CD4-positive, alpha-beta memory T cell (primary cell): Measurements from ENCODE around the gene GCKR. TPM values are rescaled to one million over a fixed set of nuclear protein-coding genes. Genes with fewer than 3 reads are reported as not detected.

Source experiments
- CTCF ChIA-PET: fragments of 350-600 bp; sonication (Branson Sonifier 250); formaldehyde crosslinking; loops from one replicate; lab custom pipeline; 2021; ENCODE audit warnings: inconsistent platforms; ENCODE audit not compliant: partially characterized antibody; lab: Charles Lee
- POLR2A ChIA-PET: fragments of 350-600 bp; sonication (Branson Sonifier 250); formaldehyde crosslinking; loops from one replicate; lab custom pipeline; 2021; ENCODE audit not compliant: partially characterized antibody; lab: Charles Lee
- DNase-seq, 5 donors: peaks; one replicate each; pipeline versions ENCODE4 v3.0.0 to v3.0.0-alpha.2; 2020 to 2022; ENCODE audit warnings: mixed read lengths in 1 of 5
- H3K27ac ChIP-seq: one replicate; pipeline ENCODE4 v1.7.0; 2013; ENCODE audit warnings: low read depth, low read length
- H3K27me3 ChIP-seq: 2 replicates; pipeline ENCODE4 v1.7.0; 2013; ENCODE audit warnings: mild to moderate bottlenecking, low read length, moderate library complexity; ENCODE audit not compliant: insufficient read depth
- H3K36me3 ChIP-seq: 2 replicates; pipeline ENCODE4 v1.7.0; 2013; ENCODE audit warnings: mild to moderate bottlenecking, low read length, moderate library complexity; ENCODE audit not compliant: insufficient read depth
- H3K4me1 ChIP-seq: 2 replicates; pipeline ENCODE4 v1.7.0; 2013; ENCODE audit warnings: mild to moderate bottlenecking, low read length, moderate library complexity; ENCODE audit not compliant: insufficient read depth
- H3K4me3 ChIP-seq, 2 donors: one replicate each; pipeline ENCODE4 v1.7.0; 2013; ENCODE audit warnings: low read length in 2 of 2, mild to moderate bottlenecking in 1 of 2
- H3K9me3 ChIP-seq, 2 donors: one replicate each; pipeline ENCODE4 v1.7.0; 2013; ENCODE audit warnings: low read length in 2 of 2, control low read depth in 1 of 2; ENCODE audit not compliant: control insufficient read depth in 1 of 2
- H3K27ac Mint-ChIP-seq, 7 donors: one replicate each; pipeline ENCODE4 v1.8.0; 2020 to 2021; ENCODE audit warnings: mixed read lengths in 7 of 7, mild to moderate bottlenecking in 6 of 7, inconsistent platforms in 3 of 7, moderate library complexity in 3 of 7
- H3K27me3 Mint-ChIP-seq, 2 donors: one replicate each; pipeline ENCODE4 v1.8.0; 2020 to 2021; ENCODE audit warnings: mixed read lengths in 2 of 2
- H3K36me3 Mint-ChIP-seq, 2 donors: one replicate each; pipeline ENCODE4 v1.8.0; 2020 to 2021; ENCODE audit warnings: mixed read lengths in 2 of 2, inconsistent platforms in 1 of 2, mild to moderate bottlenecking in 1 of 2
- H3K4me1 Mint-ChIP-seq, 4 donors: one replicate each; pipeline ENCODE4 v1.8.0; 2020 to 2021; ENCODE audit warnings: mixed read lengths in 4 of 4, mild to moderate bottlenecking in 1 of 4
- H3K4me3 Mint-ChIP-seq, 8 donors: one replicate each; pipeline ENCODE4 v1.8.0; 2020 to 2021; ENCODE audit warnings: mixed read lengths in 8 of 8, mild to moderate bottlenecking in 7 of 8, moderate library complexity in 6 of 8, inconsistent platforms in 3 of 8
- H3K9me3 Mint-ChIP-seq, 8 donors: one replicate each; pipeline ENCODE4 v1.8.0; 2020 to 2021; ENCODE audit warnings: mixed read lengths in 8 of 8, mild to moderate bottlenecking in 5 of 8, inconsistent platforms in 3 of 8, moderate library complexity in 1 of 8
- intact Hi-C: fragments of 100-400 bp; cut with micrococcal nuclease; formaldehyde crosslinking; loops from one replicate; pipeline ENCODE4 v1.15.1; 2023
- polyA plus RNA-seq, 2 donors: library from polyadenylated mRNA; unstranded; fragments of 300-500 nt; fragmentation: Illumina TruSeq; gene quantifications; one replicate each; pipeline ENCODE4 v1.2.3, GENCODE V29; 2021
- total RNA-seq, 2 experiments: library from RNA; stranded (reverse); gene quantifications; one replicate each; pipeline ENCODE4 v1.2.3, GENCODE V29; 2021

The GCKR gene
- total and polyA plus RNA-seq, 4 experiments from 2014 or later: not detected

- CTCF ChIA-PET: no interaction called here
- no peaks in the 10 kb centered on the region for H3K4me1 Mint-ChIP-seq
- POLR2A ChIA-PET: no interaction called here
Observed at GRCh38 chr2:27571681-27572080, 75.0 kb downstream of the GCKR start.

GRCh38 chr2:27572439-27572838 lies 75.8 kb downstream of the GCKR start:
- CTCF ChIA-PET: no interaction called here

More at GRCh38 chr2:27571681-27572080, 75.0 kb downstream of the GCKR start:
- Mint-ChIP-seq H3K27me3 (peaks cover 17 to 21% of the 10 kb centered on the region in 2 donors), H3K36me3 (peaks cover 0 to 4% of the 10 kb centered on the region in 2 donors), H3K4me3 (no peak overlapping the region), H3K9me3 (peaks cover 0 to 16% (median 9%) of the 10 kb centered on the region in 8 donors), H3K27ac (no peak overlapping the region)
- no peaks in the 10 kb centered on the region for H3K4me1 ChIP-seq
- peaks cover 8% of the 10 kb centered on the region for H3K27me3 ChIP-seq
- H3K9me3 ChIP-seq: peaks cover 0 to 4% of the 10 kb centered on the region in 2 donors
- intact Hi-C loops: no loop called here
- DNase-seq: no peak
- H3K27ac ChIP-seq: no peak overlapping the region
- no peak overlapping the region for H3K4me3 ChIP-seq
- no peaks in the 10 kb centered on the region for H3K36me3 ChIP-seq

GRCh38 chr2:27572998-27573429 lies 76.4 kb downstream of the GCKR start:
- Mint-ChIP-seq H3K27me3 (peaks cover 9 to 12% of the 10 kb centered on the region in 2 donors), H3K36me3 (peaks cover 0 to 4% of the 10 kb centered on the region in 2 donors), H3K9me3 (peaks cover 2 to 25% (median 12%) of the 10 kb centered on the region in 8 donors), H3K4me3 (no peak overlapping the region), H3K27ac (no peak overlapping the region), H3K4me1 (no peaks in the 10 kb centered on the region)
- ChIA-PET POLR2A (no interaction called here), CTCF (no interaction called here)
- Histone ChIP-seq H3K36me3 (no peaks in the 10 kb centered on the region), H3K9me3 (peaks cover 0 to 6% of the 10 kb centered on the region in 2 donors), H3K4me3 (no peak overlapping the region), H3K4me1 (no peaks in the 10 kb centered on the region), H3K27me3 (peaks cover under 1% of the 10 kb centered on the region), H3K27ac (no peak overlapping the region)
- DNase-seq: no peak
- intact Hi-C loops: no loop called here

More at GRCh38 chr2:27572439-27572838, 75.8 kb downstream of the GCKR start:
- Histone ChIP-seq H3K4me3 (no peak overlapping the region), H3K4me1 (no peaks in the 10 kb centered on the region), H3K36me3 (no peaks in the 10 kb centered on the region), H3K9me3 (peaks cover 0 to 6% of the 10 kb centered on the region in 2 donors), H3K27ac (no peak overlapping the region), H3K27me3 (peaks cover 6% of the 10 kb centered on the region)
- H3K36me3 Mint-ChIP-seq: peaks cover 0 to 4% of the 10 kb centered on the region in 2 donors
- H3K4me1 Mint-ChIP-seq: no peaks in the 10 kb centered on the region
- H3K27me3 Mint-ChIP-seq: peaks cover 12 to 14% of the 10 kb centered on the region in 2 donors
- H3K27ac Mint-ChIP-seq: no peak overlapping the region
- H3K9me3 Mint-ChIP-seq: peaks cover 0 to 20% (median 12%) of the 10 kb centered on the region in 8 donors
- H3K4me3 Mint-ChIP-seq: no peak overlapping the region
- no peak for DNase-seq
- POLR2A ChIA-PET: no interaction called here
- intact Hi-C loops: no loop called here

Other genes starting within 250 kb of the GCKR start
- not detected for gene SLC30A3, start 233.8 kb upstream of the GCKR start, total RNA-seq
- not detected for gene SLC30A3, start 233.8 kb upstream of the GCKR start, polyA plus RNA-seq
- gene DNAJC5G, start 221.4 kb upstream of the GCKR start, total RNA-seq: not detected
- not detected for gene DNAJC5G, start 221.4 kb upstream of the GCKR start, polyA plus RNA-seq
- gene TRIM54, start 214.4 kb upstream of the GCKR start, total RNA-seq: under 1 TPM in 1 of 2 experiments, not detected in 1; 0.17 TPM
- not detected for gene TRIM54, start 214.4 kb upstream of the GCKR start, polyA plus RNA-seq
- 1 to 10 TPM; 5.1 to 5.4 TPM for gene UCN, start 188.4 kb upstream of the GCKR start, total RNA-seq
- gene UCN, start 188.4 kb upstream of the GCKR start, polyA plus RNA-seq: under 1 TPM in 1 of 2 donors, not detected in 1; 0.84 TPM
- gene MPV17, start 173.7 kb upstream of the GCKR start, total RNA-seq: 10 to 100 TPM; 89.3 to 93.3 TPM
- 100 to 1,000 TPM; 125 to 162 TPM for gene MPV17, start 173.7 kb upstream of the GCKR start, polyA plus RNA-seq
- gene GTF3C2, start 140.1 kb upstream of the GCKR start, total RNA-seq: 10 to 100 TPM; 82.9 to 90.8 TPM
- 10 to 100 TPM; 37.7 to 51.8 TPM for gene GTF3C2, start 140.1 kb upstream of the GCKR start, polyA plus RNA-seq
- gene EIF2B4, start 126.5 kb upstream of the GCKR start, total RNA-seq: 10 to 100 TPM; 48.4 to 56.0 TPM
- gene EIF2B4, start 126.5 kb upstream of the GCKR start, polyA plus RNA-seq: 10 to 100 TPM; 33.4 to 35.1 TPM
- gene SNX17, start 126.2 kb upstream of the GCKR start, total RNA-seq: 100 to 1,000 TPM; 122 to 130 TPM
- gene SNX17, start 126.2 kb upstream of the GCKR start, polyA plus RNA-seq: 100 to 1,000 TPM; 178 to 304 TPM
- 10 to 100 TPM; 17.6 to 20.1 TPM for gene ZNF513, start 116.1 kb upstream of the GCKR start, total RNA-seq
- 1 to 10 TPM; 3.7 to 6.3 TPM for gene ZNF513, start 116.1 kb upstream of the GCKR start, polyA plus RNA-seq
- gene PPM1G, start 87.2 kb upstream of the GCKR start, total RNA-seq: 10 to 100 TPM; 53.8 to 56.1 TPM
- gene PPM1G, start 87.2 kb upstream of the GCKR start, polyA plus RNA-seq: 10 to 100 TPM; 76.7 to 99.4 TPM
- 100 to 1,000 TPM; 115 to 119 TPM for gene NRBP1, start 68.2 kb upstream of the GCKR start, total RNA-seq
- gene NRBP1, start 68.2 kb upstream of the GCKR start, polyA plus RNA-seq: 100 to 1,000 TPM; 118 to 125 TPM
- gene KRTCAP3, start 54.5 kb upstream of the GCKR start, total RNA-seq: 10 to 100 TPM; 23.6 to 23.9 TPM
- gene KRTCAP3, start 54.5 kb upstream of the GCKR start, polyA plus RNA-seq: 1 to 10 TPM; 1.8 to 9.4 TPM
- gene IFT172, start 7.1 kb upstream of the GCKR start, total RNA-seq: 10 to 100 TPM; 23.6 to 24.4 TPM
- gene IFT172, start 7.1 kb upstream of the GCKR start, polyA plus RNA-seq: 1 to 10 TPM; 2.1 to 5.2 TPM
- gene FNDC4, start 1.6 kb upstream of the GCKR start, total RNA-seq: not detected
- gene FNDC4, start 1.6 kb upstream of the GCKR start, polyA plus RNA-seq: under 1 TPM in 1 of 2 donors, not detected in 1; 0.11 TPM
- 10 to 100 TPM; 51.9 to 66.2 TPM for gene ZNF512, start 86.2 kb downstream of the GCKR start, total RNA-seq
- 10 to 100 TPM; 36.8 to 38.5 TPM for gene ZNF512, start 86.2 kb downstream of the GCKR start, polyA plus RNA-seq
- gene CCDC121, start 132.2 kb downstream of the GCKR start, total RNA-seq: 1 to 10 TPM; 1.3 to 2.2 TPM
- 1 to 10 TPM in 1 of 2 donors, under 1 TPM in 1; 0.79 to 1.2 TPM for gene CCDC121, start 132.2 kb downstream of the GCKR start, polyA plus RNA-seq
- 10 to 100 TPM; 28.9 to 32.8 TPM for gene GPN1, start 132.2 kb downstream of the GCKR start, total RNA-seq
- 10 to 100 TPM; 65.9 to 99.5 TPM for gene GPN1, start 132.2 kb downstream of the GCKR start, polyA plus RNA-seq
- 10 to 100 TPM; 45.4 to 48.5 TPM for gene SUPT7L, start 166.8 kb downstream of the GCKR start, total RNA-seq
- gene SUPT7L, start 166.8 kb downstream of the GCKR start, polyA plus RNA-seq: 10 to 100 TPM; 21.4 to 22.7 TPM
- gene SLC4A1AP, start 167.1 kb downstream of the GCKR start, total RNA-seq: 10 to 100 TPM; 24.4 to 26.6 TPM
- gene SLC4A1AP, start 167.1 kb downstream of the GCKR start, polyA plus RNA-seq: 10 to 100 TPM; 26.4 to 32.1 TPM